SHP77 (cell line): Measurements from ENCODE around the gene KCNJ3.

Experiments
- DNase-seq, 2 experiments: peaks; one replicate each; lab custom pipeline; 2025; lab: John Stamatoyannopoulos, UW

The KCNJ3 gene

DNA sequence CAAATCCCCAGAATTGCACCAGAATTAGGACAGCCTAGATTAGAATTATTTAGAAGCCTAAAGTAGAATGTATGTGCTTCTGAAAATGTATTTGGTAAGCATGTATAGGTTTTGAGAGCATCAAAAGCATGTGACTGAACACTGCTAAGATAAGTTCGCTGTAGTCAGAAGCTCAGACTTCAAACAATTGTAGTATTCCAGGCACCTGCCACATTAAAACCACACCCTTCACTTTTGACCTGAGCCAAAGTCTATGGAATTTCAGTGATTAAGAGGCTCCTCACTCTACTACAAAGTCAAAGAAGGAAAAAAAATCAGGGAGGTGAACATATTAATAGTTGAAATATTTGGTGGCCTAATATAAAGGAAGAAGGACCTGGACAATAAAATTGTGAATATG, 8.2 kb downstream of the KCNJ3 start:
- DNase-seq: no peak

- no peak for DNase-seq
Observed at GRCh38 chr2:154707994-154708575, 9.6 kb downstream of the KCNJ3 start.

- DNase-seq: no peak
Observed at GRCh38 chr2:154709215-154709614, 10.7 kb downstream of the KCNJ3 start.

DNA sequence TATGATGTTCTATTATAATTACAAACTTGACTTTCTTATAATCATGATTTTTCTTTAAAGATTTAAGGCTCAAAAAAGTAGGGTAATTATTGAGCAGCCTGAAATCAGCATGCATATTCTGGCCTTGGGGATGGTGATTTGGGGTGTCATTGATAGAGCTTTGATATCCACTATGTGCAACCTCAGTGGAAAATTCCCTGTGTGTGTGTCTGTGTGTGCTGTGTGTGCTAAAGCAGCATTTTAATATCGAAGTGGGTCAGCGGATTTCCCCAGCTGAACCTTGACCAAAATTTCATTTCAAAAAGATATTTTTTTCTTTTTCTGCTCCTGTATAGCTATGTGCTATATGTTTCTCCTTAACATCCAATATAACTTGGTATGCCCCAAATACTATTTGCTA, 11.6 kb downstream of the KCNJ3 start:
- DNase-seq: no peak

GRCh38 chr2:154710685-154711084, 12.2 kb downstream of the KCNJ3 start:
- DNase-seq: no peak

DNA sequence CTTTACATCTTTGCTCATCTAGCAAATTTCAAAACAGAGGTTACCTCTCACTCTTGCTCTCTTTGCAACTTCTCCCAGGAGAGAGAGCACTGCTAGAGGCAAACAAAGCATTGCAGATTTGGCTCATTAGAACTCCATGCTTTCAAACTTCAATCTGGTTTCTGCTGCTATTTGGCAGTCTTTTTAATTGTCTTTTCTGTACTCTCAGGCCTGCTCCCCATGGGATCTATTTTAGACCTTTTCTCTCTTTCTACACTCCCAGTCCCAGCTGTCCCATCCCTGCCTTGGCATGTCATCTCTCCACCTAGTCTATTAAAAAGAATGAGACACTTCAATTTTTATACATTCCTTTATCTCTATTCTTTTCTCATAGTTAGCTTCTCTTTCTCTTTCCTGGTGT, 15.2 kb downstream of the KCNJ3 start:
- DNase-seq: no peak

DNA sequence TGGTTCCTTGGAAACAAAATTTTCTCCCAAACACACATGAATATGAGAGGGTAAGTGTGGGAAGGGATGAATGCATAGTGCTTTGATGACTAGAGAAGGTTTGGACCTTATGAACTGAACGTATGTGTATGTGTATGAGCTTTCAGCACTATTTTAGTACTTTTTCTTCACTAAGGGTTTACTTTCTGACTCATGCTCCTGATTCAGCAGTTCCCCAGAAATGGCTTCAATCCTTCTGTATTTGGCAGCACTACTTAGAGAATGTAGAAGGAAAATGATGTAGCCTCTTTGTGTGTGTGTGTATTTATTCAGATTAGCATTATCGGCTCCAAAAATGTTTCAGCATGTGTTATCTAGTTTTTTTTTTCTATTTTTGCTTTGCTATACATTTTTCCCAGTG, 22.2 kb downstream of the KCNJ3 start:
- DNase-seq: no peak

GRCh38 chr2:154724194-154724797, 25.8 kb downstream of the KCNJ3 start:
- no peak for DNase-seq

DNA sequence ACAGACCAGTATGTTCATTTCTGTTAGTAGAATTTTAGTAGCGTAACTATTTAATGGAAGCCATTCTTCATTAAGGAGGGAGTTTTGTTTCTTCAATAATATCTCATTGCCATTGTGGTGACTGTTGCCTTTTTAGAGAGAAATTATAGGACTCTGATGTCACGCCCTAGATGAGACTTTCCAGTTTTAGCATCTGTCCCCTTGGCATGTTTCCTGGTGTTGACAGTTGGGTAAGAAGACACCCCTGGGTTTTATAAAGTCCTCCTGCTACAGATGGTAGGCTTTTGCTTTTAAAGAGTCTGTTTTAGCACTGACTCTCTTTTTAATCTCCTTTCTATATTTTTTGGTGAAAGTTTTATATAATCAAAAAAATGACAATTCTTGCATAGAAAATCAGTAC, 41.9 kb downstream of the KCNJ3 start:
- DNase-seq: peak in 1 of 2 experiments; percentile 7

DNA sequence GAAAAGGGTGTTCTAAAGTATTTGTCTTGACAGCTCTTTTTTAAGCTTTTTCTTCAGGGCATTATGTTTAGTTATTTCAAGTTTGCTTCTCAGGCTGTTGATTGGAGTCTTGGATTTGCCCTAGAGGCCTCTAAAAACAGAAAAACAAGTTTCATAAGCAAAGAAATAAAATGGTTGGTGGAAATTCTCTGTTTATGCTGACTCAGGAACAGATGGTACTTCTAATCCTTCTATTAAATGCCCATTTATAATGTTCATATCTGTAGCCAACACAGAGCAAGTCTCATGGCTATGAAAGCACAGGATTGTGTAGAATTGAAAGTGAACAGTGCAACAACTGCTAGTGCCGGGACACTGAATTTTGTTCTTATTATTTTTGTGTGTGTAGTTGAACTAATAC, 60.4 kb downstream of the KCNJ3 start:
- no peak for DNase-seq

- no peak for DNase-seq
Observed at GRCh38 chr2:154762638-154763037, 64.1 kb downstream of the KCNJ3 start.

- no peak for DNase-seq
Observed at GRCh38 chr2:154771664-154772284, 73.3 kb downstream of the KCNJ3 start.

- no peak for DNase-seq
Observed at GRCh38 chr2:154776825-154777224, 78.3 kb downstream of the KCNJ3 start.

- no peak for DNase-seq
Observed at GRCh38 chr2:154794406-154794805, 95.9 kb downstream of the KCNJ3 start.

GRCh38 chr2:154795651-154796050, 97.2 kb downstream of the KCNJ3 start:
- no peak for DNase-seq

DNA sequence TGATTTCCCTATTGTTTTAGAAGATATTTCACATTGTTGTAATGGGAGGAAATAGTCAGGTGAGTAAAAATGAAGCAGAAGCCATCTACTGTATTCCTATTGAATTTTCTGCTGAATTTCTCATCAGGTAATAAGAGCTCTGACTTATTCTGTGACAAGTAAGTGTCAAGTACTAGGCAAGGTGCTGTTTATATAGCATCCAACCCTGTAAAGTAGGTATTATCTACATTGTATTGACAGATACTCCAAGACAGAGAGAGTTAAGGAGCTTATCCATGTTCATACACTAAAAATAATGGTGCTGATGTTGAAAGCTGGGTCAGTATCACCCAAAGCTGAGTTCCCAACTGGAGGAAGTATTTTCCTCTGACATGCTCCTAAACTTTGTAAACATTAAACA, 106.0 kb downstream of the KCNJ3 start:
- no peak for DNase-seq

- DNase-seq: no peak
Observed at GRCh38 chr2:154813636-154814035, 115.1 kb downstream of the KCNJ3 start.

DNA sequence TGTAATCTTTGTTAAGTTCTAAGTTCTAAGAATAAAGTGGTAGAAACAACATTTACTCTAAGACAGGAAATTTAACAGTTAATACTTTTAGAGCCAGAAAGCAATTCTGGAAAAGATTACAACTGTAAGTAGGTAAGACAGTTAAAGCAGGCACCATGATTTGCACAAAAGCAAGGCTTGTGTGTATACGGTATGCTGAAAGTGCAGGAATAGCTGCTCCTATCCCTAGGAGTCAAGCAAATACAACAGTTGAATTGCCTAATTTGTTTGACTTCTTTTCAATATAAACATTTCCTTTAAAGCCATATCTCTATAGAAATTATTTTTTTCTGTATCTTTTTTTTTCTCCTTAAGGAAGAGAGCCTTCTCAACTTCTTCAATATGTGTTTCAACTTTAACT, 116.4 kb downstream of the KCNJ3 start:
- no peak for DNase-seq

- DNase-seq: no peak
Observed at GRCh38 chr2:154825358-154825757, 126.9 kb downstream of the KCNJ3 start.

DNA sequence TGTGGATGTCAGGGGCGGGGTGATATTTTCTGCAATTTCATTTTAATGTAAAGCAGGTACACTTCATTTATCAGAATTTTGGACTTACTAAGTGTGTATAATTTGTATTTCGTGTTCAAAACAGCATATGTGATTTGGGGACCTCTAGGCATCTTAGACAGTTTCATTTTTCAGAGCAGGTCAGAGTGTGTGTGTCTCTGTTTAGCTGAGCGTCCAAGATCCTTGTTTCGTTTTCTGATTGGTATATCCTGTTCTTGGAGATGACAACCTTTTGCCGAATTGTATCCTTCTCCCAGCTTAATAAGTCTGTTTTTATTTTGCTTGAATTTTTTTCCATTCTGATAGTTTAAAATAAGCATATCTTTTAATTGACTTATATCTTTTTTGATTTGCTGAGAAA, 128.3 kb downstream of the KCNJ3 start:
- DNase-seq: no peak

GRCh38 chr2:154827286-154827685, 128.8 kb downstream of the KCNJ3 start:
- no peak for DNase-seq

DNA sequence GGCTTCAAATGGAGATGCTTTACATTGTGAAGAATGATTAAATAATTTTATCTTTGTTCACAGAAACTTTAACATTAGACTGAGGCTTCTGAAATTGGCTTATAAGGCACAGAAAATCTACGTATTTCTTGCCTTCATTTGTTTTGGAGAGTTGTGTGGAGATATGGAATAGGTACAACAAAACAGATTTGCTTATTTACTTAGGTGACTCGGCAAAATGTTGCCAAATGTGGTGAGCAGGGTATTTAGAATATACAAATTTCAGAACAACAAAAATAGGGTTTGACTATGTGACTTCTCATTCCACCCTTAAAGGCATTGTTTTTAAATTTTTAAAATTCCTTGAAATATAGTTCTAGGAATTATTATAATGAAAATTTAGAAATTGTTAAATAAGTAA, 134.2 kb downstream of the KCNJ3 start:
- no peak for DNase-seq

GRCh38 chr2:154836632-154837031, 138.1 kb downstream of the KCNJ3 start:
- peak in 1 of 2 experiments; percentile 16 for DNase-seq

DNA sequence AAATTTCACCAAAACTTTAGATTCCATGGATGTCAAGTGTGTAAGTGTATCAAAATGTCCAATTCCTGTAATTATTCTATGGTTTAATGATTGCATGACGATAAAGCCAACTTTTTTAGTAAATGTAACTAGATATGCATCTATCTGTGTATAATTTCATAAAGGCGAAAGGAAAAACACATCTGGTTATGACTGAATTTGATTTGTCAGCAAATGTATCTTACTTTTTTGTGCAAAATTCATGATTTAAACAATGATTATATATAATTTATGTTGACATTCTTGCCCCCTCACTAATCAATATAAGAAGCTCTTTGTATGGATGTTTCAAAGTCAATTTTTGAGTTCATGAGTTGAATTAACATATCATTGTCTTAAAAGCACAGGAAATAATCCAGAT, 138.5 kb downstream of the KCNJ3 start:
- no peak for DNase-seq
